SK-N-MC (cell line): ENCODE measurements around the gene TMIGD1.

Source experiments
- DNase-seq: peaks from one replicate; pipeline ENCODE4 v3.0.0-alpha.2; 2011; ENCODE audit warnings: low read depth, low spot score
- H3K27ac ChIP-seq: fragments of 200-600 bp; sonication (generic); 2 replicates; pipeline ENCODE4 v1.5.1; 2016; ENCODE audit warnings: mixed run types
- H3K36me3 ChIP-seq: fragments of 200-600 bp; sonication (generic); 2 replicates; pipeline ENCODE4 v1.6.1; 2017; ENCODE audit warnings: antibody characterized with exemption, low read length, mixed read lengths; ENCODE audit not compliant: insufficient read depth
- H3K4me3 ChIP-seq: fragments of 200-600 bp; sonication (generic); 2 replicates; pipeline ENCODE4 v1.5.1; 2016
- H3K9ac ChIP-seq: fragments of 200-600 bp; sonication (generic); 2 replicates; pipeline ENCODE4 v1.8.0; 2017; ENCODE audit warnings: mixed run types, mixed read lengths; ENCODE audit not compliant: insufficient read length
- H3K9me3 ChIP-seq: fragments of 200-600 bp; sonication (generic); 2 replicates; pipeline ENCODE4 v1.6.1; 2017; ENCODE audit warnings: low read depth, mild to moderate bottlenecking, antibody characterized with exemption, low read length, moderate library complexity, mixed read lengths
- EZH2 ChIP-seq: fragments of 200-600 bp; sonication (generic); IDR thresholded peaks from one replicate; pipeline ENCODE4 v1.6.1; 2017; ENCODE audit warnings: antibody characterized with exemption
- FOXP2 ChIP-seq: optimal IDR thresholded peaks from 2 replicates; pipeline ENCODE3; 2011; ENCODE audit warnings: mild to moderate bottlenecking, moderate library complexity; ENCODE audit not compliant: insufficient read depth; ENCODE audit errors: extremely low read length, control extremely low read depth
- POLR2AphosphoS5 ChIP-seq: IDR thresholded peaks from 2 replicates; pipeline ENCODE4 v1.6.1; 2012; ENCODE audit warnings: mild to moderate bottlenecking, low read depth, low read length, borderline replicate concordance

The TMIGD1 gene

GRCh38 chr17:30291543-30292285, 42.1 kb downstream of the TMIGD1 start, which contains the start of gene BLMH:
Gene BLMH (minus strand): TSS chr17:30291944. CDS start chr17:30291819, 125 bp downstream.
- Histone ChIP-seq H3K9ac (peak within 1 kb of the TSS; percentile 83), H3K27ac (peak within 1 kb of the TSS; percentile 82)
- DNase-seq: no peak

GRCh38 chr17:30290696-30291542, 42.9 kb downstream of the TMIGD1 start:
- Histone ChIP-seq H3K36me3 (peaks cover 34% of the 10 kb centered on the region), H3K9me3 (no peaks in the 10 kb centered on the region), H3K4me3 (peak overlapping the region; percentile 93), H3K9ac (peak overlapping the region; percentile 83), H3K27ac (0 out of 2 replicates have a peak overlapping the region, but pooled peaks have one; percentile 8)
- no peak for DNase-seq
- no peak for TF ChIP-seq FOXP2
- no peak for TF ChIP-seq EZH2
- no peak for TF ChIP-seq POLR2AphosphoS5

More at GRCh38 chr17:30291543-30292285, 42.1 kb downstream of the TMIGD1 start, which contains the start of gene BLMH:
- H3K4me3 ChIP-seq: peak within 1 kb of the TSS; percentile 93
- H3K9me3 ChIP-seq: no peaks in the 10 kb centered on the region
- TF ChIP-seq EZH2 (no peak), POLR2AphosphoS5 (peak; percentile 60)
- peaks cover 26% of the 10 kb centered on the region for H3K36me3 ChIP-seq

- H3K27ac ChIP-seq: 0 out of 2 replicates have a peak overlapping the region, but pooled peaks have one; percentile 8
- H3K36me3 ChIP-seq: peaks cover 43% of the 10 kb centered on the region
- TF ChIP-seq POLR2AphosphoS5 (no peak), FOXP2 (no peak), EZH2 (no peak)
Observed at GRCh38 chr17:30290077-30290476, 43.8 kb downstream of the TMIGD1 start.

GRCh38 chr17:30279156-30279555, 54.7 kb downstream of the TMIGD1 start:
- no peak overlapping the region for H3K27ac ChIP-seq
- H3K9ac ChIP-seq: no peak overlapping the region
- peaks cover 64% of the 10 kb centered on the region for H3K36me3 ChIP-seq
- TF ChIP-seq FOXP2 (no peak), POLR2AphosphoS5 (no peak), EZH2 (no peak)
- no peak overlapping the region for H3K4me3 ChIP-seq
- H3K9me3 ChIP-seq: no peaks in the 10 kb centered on the region
- DNase-seq: no peak

More at GRCh38 chr17:30290077-30290476, 43.8 kb downstream of the TMIGD1 start:
- Histone ChIP-seq H3K9me3 (no peaks in the 10 kb centered on the region), H3K4me3 (peak overlapping the region; percentile 93), H3K9ac (peak overlapping the region; percentile 83)
- no peak for DNase-seq

- Histone ChIP-seq H3K36me3 (peaks cover 67% of the 10 kb centered on the region), H3K9me3 (no peaks in the 10 kb centered on the region), H3K9ac (no peak overlapping the region), H3K27ac (no peak overlapping the region), H3K4me3 (no peak overlapping the region)
- TF ChIP-seq FOXP2 (no peak), EZH2 (no peak), POLR2AphosphoS5 (no peak)
- no peak for DNase-seq
Observed at GRCh38 chr17:30278032-30278431, 55.8 kb downstream of the TMIGD1 start.

GRCh38 chr17:30275911-30276310, 57.9 kb downstream of the TMIGD1 start:
- H3K4me3 ChIP-seq: no peak overlapping the region
- TF ChIP-seq POLR2AphosphoS5: no peak
- no peaks in the 10 kb centered on the region for H3K9me3 ChIP-seq
- peaks cover 75% of the 10 kb centered on the region for H3K36me3 ChIP-seq
- no peak for DNase-seq
- no peak overlapping the region for H3K9ac ChIP-seq
- H3K27ac ChIP-seq: no peak overlapping the region

GRCh38 chr17:30274887-30275286, 59.0 kb downstream of the TMIGD1 start:
- TF ChIP-seq POLR2AphosphoS5 (no peak), FOXP2 (no peak), EZH2 (no peak)
- H3K27ac ChIP-seq: no peak overlapping the region
- H3K9ac ChIP-seq: no peak overlapping the region
- DNase-seq: no peak
- no peak overlapping the region for H3K4me3 ChIP-seq
- H3K9me3 ChIP-seq: no peaks in the 10 kb centered on the region
- peaks cover 73% of the 10 kb centered on the region for H3K36me3 ChIP-seq

GRCh38 chr17:30273373-30273772, 60.5 kb downstream of the TMIGD1 start:
- peaks cover 71% of the 10 kb centered on the region for H3K36me3 ChIP-seq
- TF ChIP-seq POLR2AphosphoS5 (no peak), FOXP2 (no peak), EZH2 (no peak)
- no peak overlapping the region for H3K4me3 ChIP-seq
- DNase-seq: no peak
- no peak overlapping the region for H3K27ac ChIP-seq
- no peaks in the 10 kb centered on the region for H3K9me3 ChIP-seq
- H3K9ac ChIP-seq: no peak overlapping the region
